Smooth muscle cell (in vitro differentiated cells): Measurements from ENCODE around the gene ATG4D. TPM values are rescaled to one million over a fixed set of nuclear protein-coding genes. Genes with fewer than 3 reads are reported as not detected.

ENCODE experiments used
- DNase-seq: peaks from one replicate; lab custom pipeline; 2025; ENCODE audit not compliant: unreplicated experiment; lab: John Stamatoyannopoulos, UW
- H2AFZ ChIP-seq: fragments of 200-600 bp; sonication (generic); 2 replicates; pipeline ENCODE4 v1.6.0; 2016; ENCODE audit warnings: antibody characterized with exemption, low read depth, mild to moderate bottlenecking
- H3F3A ChIP-seq: fragments of 200-600 bp; sonication (generic); 2 replicates; pipeline ENCODE4 v1.6.0; 2017; ENCODE audit warnings: antibody characterized with exemption, low read depth
- H3K27ac ChIP-seq: fragments of 200-600 bp; sonication (generic); 2 replicates; pipeline ENCODE4 v1.5.1; 2016; ENCODE audit warnings: low read depth, mild to moderate bottlenecking
- H3K27me3 ChIP-seq: fragments of 200-600 bp; sonication (generic); 2 replicates; pipeline ENCODE4 v1.6.1; 2016; ENCODE audit warnings: low read depth, mild to moderate bottlenecking
- H3K36me3 ChIP-seq: fragments of 200-600 bp; sonication (generic); 2 replicates; pipeline ENCODE4 v1.5.1; 2016; ENCODE audit warnings: low read depth
- H3K4me1 ChIP-seq: fragments of 200-600 bp; sonication (generic); 2 replicates; pipeline ENCODE4 v1.5.1; 2016; ENCODE audit warnings: low read depth
- H3K4me2 ChIP-seq: fragments of 200-600 bp; sonication (generic); 2 replicates; pipeline ENCODE4 v1.6.0; 2016; ENCODE audit warnings: mild to moderate bottlenecking
- H3K4me3 ChIP-seq: fragments of 200-600 bp; sonication (generic); 2 replicates; pipeline ENCODE4 v1.5.1; 2016; ENCODE audit warnings: mild to moderate bottlenecking
- H3K79me2 ChIP-seq: fragments of 200-600 bp; sonication (generic); 2 replicates; pipeline ENCODE4 v1.6.0; 2016; ENCODE audit warnings: low read depth, mild to moderate bottlenecking
- H3K9ac ChIP-seq: fragments of 200-600 bp; sonication (generic); 2 replicates; pipeline ENCODE4 v1.6.0; 2016; ENCODE audit warnings: low read depth
- H3K9me3 ChIP-seq: fragments of 200-600 bp; sonication (generic); replicated peaks from 2 replicates; pipeline ENCODE4 v1.5.1; 2016; ENCODE audit warnings: low read depth
- H4K20me1 ChIP-seq: fragments of 200-600 bp; sonication (generic); 2 replicates; pipeline ENCODE4 v1.6.0; 2016; ENCODE audit warnings: low read depth
- WGBS: methylation state at CpG from one replicate; pipeline ENCODE4 v1.1.7; 2016; ENCODE audit warnings: low lambda C conversion rate; 5-methylcytosine and 5-hydroxymethylcytosine counted together
- polyA plus RNA-seq: library from polyadenylated mRNA; unstranded; fragments of >200 nt; fragmentation: Nextera tagmentation; extraction: Ambion mirVana; gene quantifications from 2 replicates; pipeline ENCODE4 v1.2.1, GENCODE V29; 2016
- total RNA-seq: library from RNA; depleted of rRNA; stranded (reverse); fragments of >200 nt; gene quantifications from 2 replicates; pipeline ENCODE4 v1.2.3, GENCODE V29; 2014
- TF ChIP-seq, protein P1 (sequence below): fragments of 200-600 bp; sonication (generic); IDR thresholded peaks from 2 replicates; pipeline ENCODE4 v1.5.1; 2017; ENCODE audit warnings: borderline replicate concordance, mild to moderate bottlenecking, antibody characterized with exemption; ENCODE audit not compliant: insufficient read depth, poor library complexity, severe bottlenecking

Gene ATG4D
- total and polyA plus RNA-seq, 2 experiments from 2014 or later = 12.9 to 19.0 TPM

DNA sequence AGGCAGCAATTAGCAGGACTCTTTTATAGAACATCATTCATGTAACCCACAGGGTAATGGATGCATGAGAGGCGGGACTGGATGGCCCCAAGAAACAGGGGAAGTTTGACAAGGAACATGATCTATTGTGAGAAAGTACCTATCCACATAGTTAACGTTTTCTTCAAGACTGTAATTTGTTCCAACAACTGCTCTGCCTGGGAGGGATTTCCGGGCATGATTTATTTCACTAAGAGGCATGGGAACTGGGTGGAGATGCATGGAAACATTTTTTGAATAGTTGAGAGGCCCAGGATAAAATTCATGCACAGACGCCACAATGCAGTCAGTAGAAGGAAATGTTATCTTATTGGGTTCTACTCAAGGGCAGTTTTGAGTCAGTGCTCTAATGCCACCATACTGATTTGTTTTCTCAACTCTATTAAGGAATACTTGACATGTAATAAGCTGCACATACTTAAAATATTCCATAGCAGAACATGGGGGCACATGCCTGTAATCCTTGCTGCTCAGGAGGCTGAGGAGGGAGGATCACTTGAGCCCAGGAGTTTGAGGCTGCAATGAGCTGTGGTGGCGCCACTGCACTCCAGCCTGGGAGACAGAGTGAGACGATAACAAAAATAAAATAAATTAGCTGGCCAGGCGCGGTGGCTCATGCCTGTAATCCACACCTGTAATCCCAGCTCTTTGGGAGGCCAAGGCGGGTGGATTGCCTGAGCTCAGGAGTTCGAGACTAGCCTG lies 9.9 kb upstream of the ATG4D start:
- DNase-seq = no peak
- Histone ChIP-seq H3K4me3 (no peak overlapping the region), H4K20me1 (no peaks in the 10 kb centered on the region), H3K4me2 (no peak overlapping the region), H3K27ac (no peak overlapping the region), H3F3A (no peaks in the 10 kb centered on the region), H2AFZ (no peak overlapping the region), H3K9me3 (no peaks in the 10 kb centered on the region), H3K79me2 (no peaks in the 10 kb centered on the region), H3K36me3 (no peaks in the 10 kb centered on the region), H3K27me3 (no peaks in the 10 kb centered on the region), H3K4me1 (no peaks in the 10 kb centered on the region), H3K9ac (no peak overlapping the region)
- WGBS = 67% methylated on average over 10 of the region's 10 CpGs
- TF ChIP-seq, protein P1, sequence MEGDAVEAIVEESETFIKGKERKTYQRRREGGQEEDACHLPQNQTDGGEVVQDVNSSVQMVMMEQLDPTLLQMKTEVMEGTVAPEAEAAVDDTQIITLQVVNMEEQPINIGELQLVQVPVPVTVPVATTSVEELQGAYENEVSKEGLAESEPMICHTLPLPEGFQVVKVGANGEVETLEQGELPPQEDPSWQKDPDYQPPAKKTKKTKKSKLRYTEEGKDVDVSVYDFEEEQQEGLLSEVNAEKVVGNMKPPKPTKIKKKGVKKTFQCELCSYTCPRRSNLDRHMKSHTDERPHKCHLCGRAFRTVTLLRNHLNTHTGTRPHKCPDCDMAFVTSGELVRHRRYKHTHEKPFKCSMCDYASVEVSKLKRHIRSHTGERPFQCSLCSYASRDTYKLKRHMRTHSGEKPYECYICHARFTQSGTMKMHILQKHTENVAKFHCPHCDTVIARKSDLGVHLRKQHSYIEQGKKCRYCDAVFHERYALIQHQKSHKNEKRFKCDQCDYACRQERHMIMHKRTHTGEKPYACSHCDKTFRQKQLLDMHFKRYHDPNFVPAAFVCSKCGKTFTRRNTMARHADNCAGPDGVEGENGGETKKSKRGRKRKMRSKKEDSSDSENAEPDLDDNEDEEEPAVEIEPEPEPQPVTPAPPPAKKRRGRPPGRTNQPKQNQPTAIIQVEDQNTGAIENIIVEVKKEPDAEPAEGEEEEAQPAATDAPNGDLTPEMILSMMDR = no peak

DNA sequence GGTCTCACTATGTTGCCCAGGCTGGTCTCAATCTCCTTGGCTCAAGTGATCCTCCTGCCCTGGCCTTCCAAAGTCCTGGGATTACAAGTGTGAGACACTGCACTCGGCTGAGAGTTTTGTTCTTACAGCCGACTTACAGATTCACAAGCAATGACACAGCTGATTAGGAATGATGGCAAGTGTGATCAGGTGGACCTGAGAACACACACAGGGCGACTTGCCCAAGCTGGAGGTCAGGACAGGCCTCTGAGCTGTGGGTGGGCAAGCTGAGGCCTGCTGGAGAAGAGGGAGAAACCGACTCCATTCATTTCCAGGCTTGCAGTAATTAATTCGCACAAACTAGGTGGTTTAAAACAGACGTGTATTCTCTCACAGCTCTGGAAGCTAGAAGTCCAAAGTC lies 8.1 kb upstream of the ATG4D start:
- no peak overlapping the region for H3K4me3 ChIP-seq
- H3K4me1 ChIP-seq = no peaks in the 10 kb centered on the region
- no peak overlapping the region for H3K4me2 ChIP-seq
- H3K27me3 ChIP-seq = no peaks in the 10 kb centered on the region
- H2AFZ ChIP-seq = no peak overlapping the region
- H3K9ac ChIP-seq = no peak overlapping the region
- H4K20me1 ChIP-seq = no peaks in the 10 kb centered on the region
- no peak for DNase-seq
- no peaks in the 10 kb centered on the region for H3K9me3 ChIP-seq
- TF ChIP-seq, protein P1 = no peak
- H3K27ac ChIP-seq = no peak overlapping the region
- no peaks in the 10 kb centered on the region for H3K36me3 ChIP-seq
- H3F3A ChIP-seq = no peaks in the 10 kb centered on the region
- no peaks in the 10 kb centered on the region for H3K79me2 ChIP-seq
- WGBS = 59% methylated on average over 6 of the region's 6 CpGs

DNA sequence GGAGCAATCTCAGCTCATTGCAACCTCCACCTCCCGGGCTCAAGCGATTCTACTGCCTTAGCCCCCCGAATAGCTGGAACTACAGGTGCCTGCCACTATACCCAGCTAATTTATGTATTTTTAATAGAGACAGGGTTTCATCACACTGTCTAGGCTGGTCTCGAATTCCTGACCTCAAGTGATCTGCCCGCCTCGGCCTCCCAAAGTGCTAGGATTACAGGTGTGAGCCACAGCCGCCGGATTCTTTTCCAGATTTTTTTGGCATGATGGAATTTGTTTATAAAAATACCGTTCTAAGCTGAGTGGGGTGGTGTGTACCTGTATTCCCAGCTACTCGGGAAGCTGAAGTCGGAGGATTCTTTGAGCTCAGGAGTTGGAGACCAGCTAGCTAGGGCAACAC lies 6.0 kb upstream of the ATG4D start:
- no peak overlapping the region for H3K4me2 ChIP-seq
- no peaks in the 10 kb centered on the region for H3F3A ChIP-seq
- no peak overlapping the region for H3K9ac ChIP-seq
- H2AFZ ChIP-seq = no peak overlapping the region
- WGBS = 82% methylated on average over 11 of the region's 11 CpGs
- no peaks in the 10 kb centered on the region for H3K36me3 ChIP-seq
- no peaks in the 10 kb centered on the region for H4K20me1 ChIP-seq
- H3K9me3 ChIP-seq = no peaks in the 10 kb centered on the region
- no peak overlapping the region for H3K4me3 ChIP-seq
- no peaks in the 10 kb centered on the region for H3K27me3 ChIP-seq
- no peak overlapping the region for H3K27ac ChIP-seq
- no peaks in the 10 kb centered on the region for H3K4me1 ChIP-seq
- TF ChIP-seq, protein P1 = no peak
- H3K79me2 ChIP-seq = no peaks in the 10 kb centered on the region
- no peak for DNase-seq
